DMS 273 treated with DMSO at 0.1 percent for 48 hours (cell line): ENCODE results near the gene NUTM2D.
"Not testable (repeated sequence)": the region's sequence is repeated elsewhere in the genome, so short reads cannot be mapped to it uniquely, and the experiment has no call there.

Source experiments
- DNase-seq: peaks from one replicate; lab custom pipeline; 2025; lab: John Stamatoyannopoulos, UW

The NUTM2D gene

GRCh38 chr10:87357444-87357843, at the start of gene NUTM2D:
TSS of gene NUTM2D (plus strand) at chr10:87357744. CDS start at chr10:87358266, 522 bp downstream.
- DNase-seq: not testable (repeated sequence)

GRCh38 chr10:87308702-87309101, 48.8 kb upstream of the NUTM2D start:
- DNase-seq: not testable (repeated sequence)

GRCh38 chr10:87309657-87310056, 47.9 kb upstream of the NUTM2D start:
- DNase-seq: not testable (repeated sequence)

- DNase-seq: not testable (repeated sequence)
Observed at GRCh38 chr10:87311521-87311920, 46.0 kb upstream of the NUTM2D start.

- not testable (repeated sequence) for DNase-seq
Observed at GRCh38 chr10:87313649-87314359, 43.7 kb upstream of the NUTM2D start.

- not testable (repeated sequence) for DNase-seq
Observed at GRCh38 chr10:87314360-87314973, 43.1 kb upstream of the NUTM2D start.

GRCh38 chr10:87321505-87321904, 36.0 kb upstream of the NUTM2D start:
- not testable (repeated sequence) for DNase-seq

GRCh38 chr10:87324559-87324958, 33.0 kb upstream of the NUTM2D start:
- not testable (repeated sequence) for DNase-seq

- DNase-seq: not testable (repeated sequence)
Observed at GRCh38 chr10:87327958-87328357, 29.6 kb upstream of the NUTM2D start.

GRCh38 chr10:87329131-87329530, 28.4 kb upstream of the NUTM2D start:
- not testable (repeated sequence) for DNase-seq

- not testable (repeated sequence) for DNase-seq
Observed at GRCh38 chr10:87332687-87333086, 24.9 kb upstream of the NUTM2D start.

GRCh38 chr10:87340411-87340810, 17.1 kb upstream of the NUTM2D start:
- not testable (repeated sequence) for DNase-seq

- not testable (repeated sequence) for DNase-seq
Observed at GRCh38 chr10:87341546-87342142, 15.9 kb upstream of the NUTM2D start.

- DNase-seq: peak; percentile 71
Observed at GRCh38 chr10:87342249-87342710, 15.3 kb upstream of the NUTM2D start.

- DNase-seq: peak; percentile 3
Observed at GRCh38 chr10:87342711-87343258, 14.8 kb upstream of the NUTM2D start.

GRCh38 chr10:87345743-87346142, 11.8 kb upstream of the NUTM2D start:
- DNase-seq: not testable (repeated sequence)

- DNase-seq: not testable (repeated sequence)
Observed at GRCh38 chr10:87350161-87350560, 7.4 kb upstream of the NUTM2D start.

- DNase-seq: not testable (repeated sequence)
Observed at GRCh38 chr10:87352825-87353224, 4.7 kb upstream of the NUTM2D start.

GRCh38 chr10:87355110-87355509, 2.4 kb upstream of the NUTM2D start:
- DNase-seq: not testable (repeated sequence)

- not testable (repeated sequence) for DNase-seq
Observed at GRCh38 chr10:87358159-87358558, 615 bp downstream of the NUTM2D start.

- not testable (repeated sequence) for DNase-seq
Observed at GRCh38 chr10:87369514-87370112, 12.1 kb downstream of the NUTM2D start.

GRCh38 chr10:87374091-87374490, 16.5 kb downstream of the NUTM2D start:
- not testable (repeated sequence) for DNase-seq
